Fibroblast of villous mesenchyme (primary cell): ENCODE results near the gene CEP112. TPM values are rescaled to one million over a fixed set of nuclear protein-coding genes. Genes with fewer than 3 reads are reported as not detected.
A peak's percentile ranks its signal among the peaks of the same experiment; 100 is the strongest.

ENCODE experiments used
- DNase-seq: peaks from one replicate; pipeline ENCODE4 v3.0.0-alpha.2; 2010; ENCODE audit warnings: low read depth
- H3K4me3 ChIP-seq: 2 replicates; pipeline ENCODE4 v1.5.1; 2011; ENCODE audit warnings: low read depth, mild to moderate bottlenecking, low read length
- total RNA-seq: library from RNA; depleted of rRNA; stranded (reverse); fragments of >200 nt; gene quantifications from 2 replicates; pipeline ENCODE4 v1.2.3, GENCODE V29; 2012
- TF ChIP-seq, protein P1 (sequence below): IDR thresholded peaks from 2 replicates; pipeline ENCODE4 v1.5.1; 2012; ENCODE audit warnings: low read depth, mild to moderate bottlenecking, low read length; ENCODE audit not compliant: insufficient read depth

The CEP112 gene
- total RNA-seq, 1 donor: 10.8 TPM

GRCh38 chr17:65990593-65990992, 201.3 kb downstream of the CEP112 start:
- TF ChIP-seq, protein P1, sequence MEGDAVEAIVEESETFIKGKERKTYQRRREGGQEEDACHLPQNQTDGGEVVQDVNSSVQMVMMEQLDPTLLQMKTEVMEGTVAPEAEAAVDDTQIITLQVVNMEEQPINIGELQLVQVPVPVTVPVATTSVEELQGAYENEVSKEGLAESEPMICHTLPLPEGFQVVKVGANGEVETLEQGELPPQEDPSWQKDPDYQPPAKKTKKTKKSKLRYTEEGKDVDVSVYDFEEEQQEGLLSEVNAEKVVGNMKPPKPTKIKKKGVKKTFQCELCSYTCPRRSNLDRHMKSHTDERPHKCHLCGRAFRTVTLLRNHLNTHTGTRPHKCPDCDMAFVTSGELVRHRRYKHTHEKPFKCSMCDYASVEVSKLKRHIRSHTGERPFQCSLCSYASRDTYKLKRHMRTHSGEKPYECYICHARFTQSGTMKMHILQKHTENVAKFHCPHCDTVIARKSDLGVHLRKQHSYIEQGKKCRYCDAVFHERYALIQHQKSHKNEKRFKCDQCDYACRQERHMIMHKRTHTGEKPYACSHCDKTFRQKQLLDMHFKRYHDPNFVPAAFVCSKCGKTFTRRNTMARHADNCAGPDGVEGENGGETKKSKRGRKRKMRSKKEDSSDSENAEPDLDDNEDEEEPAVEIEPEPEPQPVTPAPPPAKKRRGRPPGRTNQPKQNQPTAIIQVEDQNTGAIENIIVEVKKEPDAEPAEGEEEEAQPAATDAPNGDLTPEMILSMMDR: no peak
- no peak overlapping the region for H3K4me3 ChIP-seq
- no peak for DNase-seq

GRCh38 chr17:65988451-65988850, 203.5 kb downstream of the CEP112 start:
- TF ChIP-seq, protein P1: no peak
- H3K4me3 ChIP-seq: no peak overlapping the region
- DNase-seq: no peak

DNA sequence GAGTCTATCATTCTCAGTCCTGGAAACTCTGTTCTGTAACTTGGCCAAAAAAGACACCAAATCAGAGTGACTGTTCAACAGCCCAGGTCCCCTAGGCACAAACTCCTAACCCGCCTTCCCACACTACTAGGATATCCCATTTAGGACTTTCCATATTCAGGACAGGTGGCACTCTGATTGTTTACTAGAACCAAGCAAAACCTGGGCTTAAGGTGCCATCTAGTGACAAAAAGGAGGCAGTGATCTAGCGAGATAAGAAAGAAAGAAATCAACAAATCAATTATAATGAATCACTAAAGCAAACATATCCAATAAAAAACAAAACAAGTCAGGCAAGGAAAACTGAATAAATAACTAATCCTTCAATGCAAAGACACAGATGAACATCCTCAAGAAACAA, 203.9 kb downstream of the CEP112 start:
- TF ChIP-seq, protein P1: peak; percentile 50
- no peak overlapping the region for H3K4me3 ChIP-seq
- DNase-seq: peak; percentile 24

- TF ChIP-seq, protein P1: no peak
- H3K4me3 ChIP-seq: no peak overlapping the region
- DNase-seq: no peak
Measured at GRCh38 chr17:65985571-65985970, 206.4 kb downstream of the CEP112 start.

GRCh38 chr17:65984299-65984698, 207.6 kb downstream of the CEP112 start:
- TF ChIP-seq, protein P1: no peak
- H3K4me3 ChIP-seq: no peak overlapping the region
- DNase-seq: peak; percentile 4

DNA sequence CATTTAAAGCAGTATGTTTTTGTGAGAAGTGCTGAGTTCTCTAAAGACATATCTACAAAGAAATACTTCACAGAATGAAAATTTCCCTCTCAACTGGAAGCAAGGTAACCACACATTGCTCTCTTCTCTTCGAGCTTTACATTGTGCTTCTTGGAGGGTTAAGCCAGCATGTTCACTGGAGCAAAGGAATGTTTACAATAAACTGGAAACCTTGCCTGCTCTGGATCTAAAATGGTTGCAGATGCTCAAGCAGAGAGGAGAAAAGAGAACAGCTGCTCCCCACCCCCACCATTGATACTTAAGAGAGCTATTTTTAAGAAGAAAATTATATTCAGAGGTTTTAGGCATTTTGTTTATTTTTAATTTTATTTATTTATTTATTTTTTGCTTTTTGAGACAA, 213.1 kb downstream of the CEP112 start:
- peak; percentile 8 for DNase-seq
- H3K4me3 ChIP-seq: no peak overlapping the region
- TF ChIP-seq, protein P1: no peak

DNA sequence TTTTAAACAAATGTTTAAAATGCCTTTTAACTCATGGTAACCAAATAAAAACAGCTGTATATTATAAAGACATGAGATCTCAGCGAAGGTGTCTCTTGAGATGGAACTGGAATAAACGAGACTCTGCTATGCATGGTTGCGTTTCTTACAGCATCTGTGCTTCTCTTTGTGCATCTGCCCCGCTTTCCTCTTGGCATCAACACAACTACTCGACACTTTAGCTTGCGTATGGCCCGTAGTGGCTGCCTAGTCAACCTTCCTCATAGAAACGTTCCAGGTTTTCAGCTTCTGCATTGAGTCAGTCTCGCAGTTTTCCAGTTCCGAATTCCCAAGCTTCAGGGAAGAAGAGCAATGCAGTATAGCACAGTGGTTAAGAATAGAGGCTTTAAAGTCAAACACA, 214.9 kb downstream of the CEP112 start:
- TF ChIP-seq, protein P1: no peak
- no peak for DNase-seq
- H3K4me3 ChIP-seq: no peak overlapping the region
